Activated T-helper 1 cell treated with Interleukin-2 at 50 U/mL for 16 hours (primary cell): ENCODE measurements around the gene POTEC.
"Not testable (repeated sequence)": the region's sequence is repeated elsewhere in the genome, so short reads cannot be mapped to it uniquely, and the experiment has no call there.

Source experiments
- DNase-seq: peaks from one replicate; pipeline ENCODE4 v3.0.0-alpha.2; 2020; ENCODE audit warnings: low read depth

Gene POTEC

GRCh38 chr18:14543446-14543964, at the start of gene POTEC:
Gene POTEC (minus strand): TSS chr18:14543600. CDS start chr18:14543146, 454 bp downstream.
- DNase-seq = not testable (repeated sequence)

- no peak for DNase-seq
These were observed 34.6 kb upstream of the POTEC start for GRCh38 chr18:14577971-14578370.

GRCh38 chr18:14559502-14559901, 16.1 kb upstream of the POTEC start:
- not testable (repeated sequence) for DNase-seq

GRCh38 chr18:14531659-14532058, 11.7 kb downstream of the POTEC start:
- DNase-seq = not testable (repeated sequence)

GRCh38 chr18:14510707-14511106, 32.7 kb downstream of the POTEC start:
- DNase-seq = not testable (repeated sequence)

- DNase-seq = not testable (repeated sequence)
These were observed 39.7 kb downstream of the POTEC start for GRCh38 chr18:14503691-14504090.

- DNase-seq = not testable (repeated sequence)
These were observed 41.5 kb downstream of the POTEC start for GRCh38 chr18:14501894-14502293.

GRCh38 chr18:14489256-14490014, 54.0 kb downstream of the POTEC start:
- not testable (repeated sequence) for DNase-seq

- DNase-seq = not testable (repeated sequence)
These were observed 54.6 kb downstream of the POTEC start for GRCh38 chr18:14488789-14489188.

GRCh38 chr18:14486926-14487580, 56.3 kb downstream of the POTEC start:
- not testable (repeated sequence) for DNase-seq

GRCh38 chr18:14479076-14479475, 64.3 kb downstream of the POTEC start:
- DNase-seq = not testable (repeated sequence)

GRCh38 chr18:14475520-14475919, 67.9 kb downstream of the POTEC start:
- not testable (repeated sequence) for DNase-seq

- DNase-seq = not testable (repeated sequence)
These were observed 68.6 kb downstream of the POTEC start for GRCh38 chr18:14474752-14475151.

- not testable (repeated sequence) for DNase-seq
These were observed 69.2 kb downstream of the POTEC start for GRCh38 chr18:14474007-14474720.

GRCh38 chr18:14473250-14474006, 70.0 kb downstream of the POTEC start:
- not testable (repeated sequence) for DNase-seq

- DNase-seq = not testable (repeated sequence)
These were observed 72.1 kb downstream of the POTEC start for GRCh38 chr18:14471286-14471685.

- DNase-seq = not testable (repeated sequence)
These were observed 73.0 kb downstream of the POTEC start for GRCh38 chr18:14470446-14470845.

- not testable (repeated sequence) for DNase-seq
These were observed 73.4 kb downstream of the POTEC start for GRCh38 chr18:14470046-14470445.

- not testable (repeated sequence) for DNase-seq
These were observed 77.4 kb downstream of the POTEC start for GRCh38 chr18:14465989-14466388.
